ENCODE measurements around the gene BORA.

- TF ChIP-seq ZFX (IDR thresholded peaks at IDR 0.05) (no peak), CTCF (conservative IDR thresholded peaks at IDR 0.05) (no peak)
These were observed 46.3 kb downstream of the BORA start for GRCh38 chr13:72774019-72774418.

Data from C4-2B (cell line).